Liver (tissue), 9 donors: ENCODE results near the gene PPP2R2B. TPM values are rescaled to one million over a fixed set of nuclear protein-coding genes. Genes with fewer than 3 reads are reported as not detected.

Experiments used
- DNase-seq: peaks from one replicate; pipeline ENCODE4 v3.0.0-alpha.2; 2017; ENCODE audit warnings: low spot score
- H3K27ac ChIP-seq, 2 donors: one replicate each; pipeline ENCODE4 v1.7.0; 2013; ENCODE audit warnings: inconsistent platforms in 2 of 2, low read length in 2 of 2, control low read depth in 1 of 2, low read depth in 1 of 2, mild to moderate bottlenecking in 1 of 2
- H3K27me3 ChIP-seq, 4 donors: one replicate each; pipeline versions ENCODE4 v1.6.1 to v1.7.0; 2013; ENCODE audit warnings: low read length in 3 of 4, inconsistent platforms in 1 of 4, mild to moderate bottlenecking in 1 of 4, moderate library complexity in 1 of 4; ENCODE audit not compliant: control insufficient read depth in 4 of 4, insufficient read depth in 4 of 4
- H3K36me3 ChIP-seq, 4 donors: one replicate each; pipeline versions ENCODE4 v1.6.1 to v1.7.0; 2013; ENCODE audit warnings: low read length in 3 of 4, mild to moderate bottlenecking in 3 of 4, low read depth in 1 of 4, moderate library complexity in 1 of 4; ENCODE audit not compliant: control insufficient read depth in 4 of 4, insufficient read depth in 3 of 4
- H3K4me1 ChIP-seq, 4 donors: one replicate each; pipeline versions ENCODE4 v1.6.1 to v1.7.0; 2013; ENCODE audit warnings: low read length in 3 of 4, mild to moderate bottlenecking in 3 of 4, moderate library complexity in 1 of 4; ENCODE audit not compliant: control insufficient read depth in 4 of 4, insufficient read depth in 4 of 4
- H3K4me3 ChIP-seq, 3 donors: one replicate each; pipeline versions ENCODE4 v1.6.1 to v1.7.0; 2013; ENCODE audit warnings: low read length in 3 of 3, control low read depth in 1 of 3, low read depth in 1 of 3, mild to moderate bottlenecking in 1 of 3
- H3K9ac ChIP-seq, 2 donors: one replicate each; pipeline ENCODE4 v1.7.0; 2013; ENCODE audit warnings: low read length in 2 of 2, mild to moderate bottlenecking in 2 of 2, moderate library complexity in 2 of 2, control low read depth in 1 of 2, low read depth in 1 of 2
- H3K9me3 ChIP-seq, 4 donors: one replicate each; pipeline versions ENCODE4 v1.6.1 to v1.7.0; 2013; ENCODE audit warnings: low read length in 3 of 4; ENCODE audit not compliant: control insufficient read depth in 4 of 4
- ATF3 ChIP-seq: IDR thresholded peaks from 2 replicates; pipeline ENCODE4 v1.6.1; 2016; ENCODE audit warnings: antibody characterized with exemption
- CTCF ChIP-seq: fragments of 150-350 bp; IDR thresholded peaks from 2 replicates; pipeline ENCODE4 v1.5.1; 2017; ENCODE audit warnings: improper control_type of control experiment, low read depth, low read length; ENCODE audit not compliant: missing input control
- EGR1 ChIP-seq, 2 donors: IDR thresholded peaks; 2 replicates each; pipeline ENCODE4 v1.6.1; 2016 to 2018; ENCODE audit warnings: antibody characterized with exemption in 2 of 2, low read depth in 2 of 2
- FOXA1 ChIP-seq: IDR thresholded peaks from 2 replicates; pipeline ENCODE4 v1.6.1; 2016; ENCODE audit warnings: antibody characterized with exemption
- FOXA2 ChIP-seq: IDR thresholded peaks from 2 replicates; pipeline ENCODE4 v1.6.1; 2016; ENCODE audit warnings: antibody characterized with exemption
- GABPA ChIP-seq, 2 donors: IDR thresholded peaks in 1 of 2; conservative IDR thresholded peaks in 1 of 2; 2 replicates each; pipeline ENCODE4 v1.6.1; 2016; ENCODE audit warnings: antibody characterized with exemption in 2 of 2, mild to moderate bottlenecking in 1 of 2, moderate library complexity in 1 of 2
- HNF4A ChIP-seq, 2 donors: conservative IDR thresholded peaks; 2 replicates each; pipeline ENCODE4 v1.6.1; 2016; ENCODE audit warnings: antibody characterized with exemption in 2 of 2, mild to moderate bottlenecking in 2 of 2
- HNF4G ChIP-seq: IDR thresholded peaks from 2 replicates; pipeline ENCODE4 v1.6.1; 2016; ENCODE audit warnings: antibody characterized with exemption
- JUND ChIP-seq, 2 donors: IDR thresholded peaks; 2 replicates each; pipeline ENCODE4 v1.6.1; 2016; ENCODE audit warnings: antibody characterized with exemption in 2 of 2
- MAX ChIP-seq: IDR thresholded peaks from 2 replicates; pipeline ENCODE4 v1.6.1; 2016; ENCODE audit warnings: antibody characterized with exemption
- NR2F2 ChIP-seq: IDR thresholded peaks from 2 replicates; pipeline ENCODE4 v1.6.1; 2016; ENCODE audit warnings: antibody characterized with exemption
- RAD21 ChIP-seq, 2 donors: IDR thresholded peaks; 2 replicates each; pipeline ENCODE4 v1.6.1; 2016; ENCODE audit warnings: antibody characterized with exemption in 2 of 2, mild to moderate bottlenecking in 2 of 2
- REST ChIP-seq: IDR thresholded peaks from 2 replicates; pipeline ENCODE4 v1.6.1; 2016; ENCODE audit warnings: antibody characterized with exemption, mild to moderate bottlenecking
- RXRA ChIP-seq, 2 donors: IDR thresholded peaks; 2 replicates each; pipeline ENCODE4 v1.6.1; 2017 to 2018; ENCODE audit warnings: antibody characterized with exemption in 2 of 2, mild to moderate bottlenecking in 1 of 2
- SP1 ChIP-seq: IDR thresholded peaks from 2 replicates; pipeline ENCODE4 v1.6.1; 2018; ENCODE audit warnings: antibody characterized with exemption, mild to moderate bottlenecking
- TAF1 ChIP-seq: conservative IDR thresholded peaks from 2 replicates; pipeline ENCODE4 v1.6.1; 2016; ENCODE audit warnings: antibody characterized with exemption, mild to moderate bottlenecking
- YY1 ChIP-seq: IDR thresholded peaks from 2 replicates; pipeline ENCODE4 v1.6.1; 2016; ENCODE audit warnings: antibody characterized with exemption, mild to moderate bottlenecking
- ZBTB33 ChIP-seq: IDR thresholded peaks from 2 replicates; pipeline ENCODE4 v1.6.1; 2016; ENCODE audit warnings: antibody characterized with exemption
- WGBS: extraction: QIAGEN DNeasy Blood & Tissue Kit; methylation state at CpG from one replicate; pipeline ENCODE4 v1.1.7; 2013; 5-methylcytosine and 5-hydroxymethylcytosine counted together
- polyA plus RNA-seq, 2 donors: library from polyadenylated mRNA; stranded (reverse) in 1 of 2; unstranded in 1 of 2; fragments of 200-250 nt in 1 of 2; fragments of >200 nt in 1 of 2; fragmentation: Nextera tagmentation in 1 of 2; extraction: Ambion mirVana in 1 of 2; gene quantifications; one replicate each; pipeline versions ENCODE4 v1.2.1 to v1.2.3, GENCODE V29; 2013 to 2015
- total RNA-seq, 2 donors: library from RNA; depleted of rRNA; stranded (reverse); fragments of >200 nt; gene quantifications; one replicate each; pipeline ENCODE4 v1.2.3, GENCODE V29; 2014
- donor health status: healthy.
- donor health status: healthy.
- donor health status: healthy.
- donor health status: healthy.
- donor health status: healthy.

Gene PPP2R2B
- total and polyA plus RNA-seq, 4 donors: 0.15 to 6.3 (median 0.40) TPM

GRCh38 chr5:146718609-146719008, 159.9 kb downstream of the PPP2R2B start:
- no peak overlapping the region for H3K4me3 ChIP-seq
- no peaks in the 10 kb centered on the region for H3K36me3 ChIP-seq
- TF ChIP-seq JUND (IDR thresholded peaks at IDR 0.05): no peak
- TF ChIP-seq SP1: no peak
- TF ChIP-seq TAF1: no peak
- no peak for TF ChIP-seq REST
- no peak for TF ChIP-seq EGR1 (IDR thresholded peaks at IDR 0.05; ENCODE audit: low read depth in 2 of 2)
- TF ChIP-seq MAX: no peak
- no peak for TF ChIP-seq ATF3
- TF ChIP-seq ZBTB33: no peak
- TF ChIP-seq NR2F2: no peak
- TF ChIP-seq GABPA (IDR thresholded peaks at IDR 0.05 in 1 of 2, conservative IDR thresholded peaks at IDR 0.05 in 1 of 2): no peak
- no peak for TF ChIP-seq RAD21 (IDR thresholded peaks at IDR 0.05)
- TF ChIP-seq HNF4A (conservative IDR thresholded peaks at IDR 0.05): no peak
- TF ChIP-seq CTCF: no peak
- no peak for TF ChIP-seq FOXA2
- TF ChIP-seq RXRA (IDR thresholded peaks at IDR 0.05): no peak
- no peak for TF ChIP-seq HNF4G
- no peak for TF ChIP-seq YY1
- no peak for TF ChIP-seq FOXA1
- H3K4me1 ChIP-seq: peaks cover 0 to 1% (median 0%) of the 10 kb centered on the region in 4 donors
- 83% methylated on average over 3 of the region's 3 CpGs for WGBS
- no peak overlapping the region for H3K27ac ChIP-seq
- H3K9me3 ChIP-seq: no peaks in the 10 kb centered on the region
- H3K27me3 ChIP-seq: no peaks in the 10 kb centered on the region
- no peak for DNase-seq
- no peak overlapping the region for H3K9ac ChIP-seq
